G401.6 (cell line): Measurements from ENCODE around the gene CFAP65.

ENCODE experiments used
- FAIRE-seq: peaks from 2 replicates; lab custom pipeline; 2012; peaks lifted over from hg19 to GRCh38; lab: Jason Lieb, UNC

CFAP65 gene

DNA sequence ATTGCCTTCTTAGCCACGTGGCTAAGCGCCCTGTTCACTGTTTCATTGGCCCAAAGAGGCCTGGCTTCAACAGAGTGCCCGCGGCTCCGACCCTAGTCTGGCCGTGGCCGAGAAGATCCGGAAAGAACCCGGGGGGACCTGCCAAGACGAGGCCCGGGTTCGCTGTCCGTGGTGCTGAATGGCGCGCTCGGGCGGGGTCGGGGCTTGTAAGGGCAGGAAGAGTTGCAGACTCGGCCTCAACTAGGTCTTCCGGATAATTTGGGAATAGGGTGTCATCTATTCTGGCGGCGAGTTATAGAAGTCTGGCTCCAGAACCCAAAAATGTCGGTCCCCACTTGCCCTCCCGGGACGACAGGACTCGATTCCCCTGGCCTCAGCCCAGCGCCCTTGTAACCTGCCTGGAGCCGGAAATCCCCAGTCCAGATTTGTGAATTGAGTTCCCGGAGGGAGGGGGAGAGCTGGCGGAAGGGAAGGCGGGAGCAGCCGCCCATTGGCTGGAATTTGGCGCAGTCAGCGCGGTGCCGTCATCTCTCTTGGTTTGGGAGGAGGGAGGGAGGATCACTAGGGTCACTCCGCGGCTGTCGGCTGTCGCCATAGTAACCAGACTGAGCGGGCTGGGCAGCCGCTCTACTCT is 78.3 kb downstream of the CFAP65 start:
- FAIRE-seq, result no peak

DNA sequence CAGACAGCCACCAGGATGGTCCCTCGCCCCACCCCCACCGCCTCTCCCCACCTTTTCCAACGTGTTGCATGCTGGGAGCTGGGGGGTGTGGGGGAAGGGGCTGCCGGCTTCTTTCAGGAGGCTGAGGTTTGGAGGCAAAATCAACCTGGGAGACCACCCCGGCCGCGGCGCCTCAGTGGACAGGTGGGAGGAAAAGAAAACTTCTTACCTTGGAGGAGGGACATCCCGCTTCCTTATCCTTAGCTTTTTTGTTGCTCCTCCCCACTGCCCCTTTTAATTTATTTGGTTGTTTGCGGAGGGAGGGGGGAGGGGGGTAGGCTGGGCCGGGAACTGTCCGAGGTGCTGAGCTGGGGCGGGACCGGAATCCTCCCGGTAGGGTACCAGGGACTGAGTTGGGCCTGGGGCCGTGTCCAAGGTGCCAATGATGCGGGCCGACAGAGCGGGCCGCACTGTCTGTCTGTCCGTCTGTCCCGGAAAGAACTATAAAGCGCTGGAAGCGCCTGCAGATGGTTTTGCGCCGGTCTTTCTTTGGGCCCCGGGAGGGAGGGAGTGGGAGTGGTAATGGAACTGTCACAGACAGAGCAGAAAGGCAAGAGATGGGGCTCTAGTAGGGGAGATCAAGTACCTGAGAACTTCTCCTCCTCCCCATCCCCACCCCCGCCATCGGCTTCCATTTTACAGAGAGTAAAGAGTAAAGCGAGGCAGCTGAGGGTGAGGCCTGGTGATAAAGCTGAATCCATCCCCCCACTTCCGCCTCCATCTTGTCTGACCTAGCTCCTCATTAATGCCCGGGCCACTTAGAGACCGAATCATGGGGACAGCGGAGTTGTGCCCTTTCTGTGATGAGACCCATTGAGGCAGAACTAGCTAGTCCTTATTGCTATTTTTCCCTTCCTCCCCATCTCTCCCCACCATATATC is 79.4 kb downstream of the CFAP65 start:
- FAIRE-seq, result no peak

DNA sequence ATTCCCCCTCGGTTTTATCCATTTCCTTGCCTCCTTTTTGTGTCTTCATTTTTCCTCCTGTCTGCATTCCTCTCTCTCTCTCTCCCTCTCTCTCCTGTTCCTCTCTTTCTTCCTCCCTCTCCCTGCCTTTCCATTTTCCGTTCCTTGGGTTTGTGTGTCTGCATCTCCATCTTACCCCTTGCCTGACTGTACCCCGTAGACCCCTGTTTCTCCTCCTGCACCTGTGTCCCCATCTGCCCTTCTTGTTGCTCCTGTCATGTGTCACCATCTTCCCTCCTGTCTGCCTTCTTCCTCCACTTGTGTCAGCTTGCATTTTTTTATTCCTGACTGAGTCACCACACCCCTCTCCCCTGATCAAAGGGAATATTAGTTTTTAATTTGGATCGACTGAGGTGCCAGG is 80.1 kb downstream of the CFAP65 start:
- FAIRE-seq, result no peak

DNA sequence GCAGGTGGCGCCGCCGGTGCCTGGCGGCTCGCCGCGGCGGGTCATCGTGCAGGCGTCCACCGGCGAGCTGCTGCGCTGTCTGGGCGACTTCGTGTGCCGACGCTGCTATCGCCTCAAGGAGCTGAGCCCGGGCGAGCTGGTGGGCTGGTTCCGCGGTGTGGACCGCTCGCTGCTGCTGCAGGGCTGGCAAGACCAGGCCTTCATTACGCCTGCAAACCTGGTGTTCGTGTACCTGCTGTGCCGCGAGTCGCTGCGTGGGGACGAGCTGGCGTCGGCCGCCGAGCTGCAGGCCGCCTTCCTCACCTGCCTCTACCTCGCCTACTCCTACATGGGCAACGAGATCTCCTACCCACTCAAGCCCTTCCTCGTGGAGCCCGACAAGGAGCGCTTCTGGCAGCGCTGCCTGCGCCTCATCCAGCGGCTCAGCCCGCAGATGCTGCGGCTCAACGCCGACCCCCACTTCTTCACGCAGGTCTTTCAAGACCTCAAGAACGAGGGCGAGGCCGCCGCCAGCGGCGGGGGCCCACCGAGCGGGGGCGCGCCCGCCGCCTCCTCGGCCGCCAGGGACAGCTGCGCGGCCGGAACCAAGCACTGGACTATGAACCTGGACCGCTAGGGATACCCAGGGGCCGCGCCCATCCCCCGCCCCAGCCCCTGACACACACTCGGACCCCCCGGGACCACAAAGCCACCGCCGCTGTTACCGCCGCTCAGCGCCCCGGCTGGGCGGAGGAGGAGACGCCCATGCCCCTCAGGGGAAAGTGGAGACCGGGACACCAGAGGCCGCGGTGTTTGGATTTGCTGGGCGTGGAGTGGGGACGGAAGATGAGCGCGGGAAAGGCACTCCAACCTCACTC is 80.8 kb downstream of the CFAP65 start:
- no peak for FAIRE-seq

DNA sequence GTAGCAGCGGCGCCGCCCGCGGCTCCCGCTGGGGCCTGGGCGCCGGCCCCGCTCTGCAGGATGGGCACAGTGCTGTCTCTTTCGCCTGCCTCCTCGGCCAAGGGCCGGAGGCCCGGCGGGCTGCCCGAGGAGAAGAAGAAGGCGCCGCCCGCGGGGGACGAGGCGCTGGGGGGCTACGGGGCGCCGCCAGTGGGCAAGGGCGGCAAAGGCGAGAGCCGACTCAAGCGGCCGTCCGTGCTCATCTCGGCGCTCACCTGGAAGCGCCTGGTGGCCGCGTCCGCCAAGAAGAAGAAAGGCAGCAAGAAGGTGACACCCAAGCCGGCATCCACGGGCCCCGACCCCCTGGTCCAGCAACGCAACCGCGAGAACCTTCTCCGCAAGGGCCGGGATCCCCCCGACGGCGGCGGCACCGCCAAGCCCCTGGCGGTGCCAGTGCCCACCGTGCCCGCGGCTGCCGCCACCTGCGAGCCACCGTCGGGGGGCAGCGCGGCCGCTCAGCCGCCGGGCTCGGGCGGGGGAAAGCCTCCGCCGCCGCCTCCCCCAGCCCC is 81.5 kb downstream of the CFAP65 start:
- no peak for FAIRE-seq

DNA sequence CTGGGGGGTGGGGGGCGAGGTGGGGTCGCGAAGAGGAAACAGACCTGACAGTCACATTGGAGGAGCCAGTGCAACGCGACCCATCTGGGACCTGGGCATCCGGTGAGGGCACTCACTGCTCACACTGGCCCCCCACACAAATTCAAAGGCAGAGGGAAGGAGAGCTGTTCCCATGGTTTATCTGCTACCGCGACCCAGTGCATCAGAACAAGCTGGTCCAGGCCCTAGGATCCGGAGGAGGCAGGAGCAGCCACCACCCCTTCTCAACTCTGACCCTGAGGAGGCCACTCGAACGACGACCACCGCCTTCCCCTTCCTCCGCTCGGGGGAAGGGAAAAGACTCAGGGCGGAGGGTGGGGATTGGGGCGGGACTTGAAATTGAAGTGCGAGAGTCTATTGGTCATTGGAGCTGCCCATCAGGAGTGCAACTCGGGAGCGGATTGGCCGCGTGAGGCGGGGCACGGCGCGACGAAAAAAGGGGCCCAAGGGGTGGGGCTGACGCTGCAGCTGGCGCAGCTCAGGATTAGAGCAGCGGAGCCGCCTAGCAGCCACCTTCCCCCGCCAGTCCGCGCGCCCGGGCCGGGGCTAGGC is 82.1 kb downstream of the CFAP65 start, which contains the start of gene CDK5R2:
Gene CDK5R2 (plus strand): TSS at position 526 of the 591 bp plus-strand sequence. CDS start 155 bp downstream, outside the sequence.
- FAIRE-seq, result peak; percentile 67

DNA sequence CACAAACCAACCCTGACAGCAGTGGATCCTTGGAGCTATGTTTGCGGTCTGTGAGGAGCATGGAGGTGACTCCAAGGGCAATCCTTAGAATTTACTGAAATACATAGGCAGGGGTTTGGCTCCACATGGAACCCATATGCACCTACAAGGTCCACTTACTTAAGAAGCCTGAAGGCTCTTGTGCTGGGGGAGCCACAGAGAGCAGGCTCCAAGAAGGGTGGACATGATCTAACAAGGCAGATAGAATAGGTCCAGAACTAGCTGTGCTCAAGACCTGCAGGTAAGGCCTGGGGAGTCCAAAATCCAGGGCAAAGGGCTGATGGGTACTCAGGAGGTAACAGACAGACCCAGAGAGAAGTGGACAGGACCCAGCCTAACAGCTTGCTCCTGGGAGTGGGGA is 83.0 kb downstream of the CFAP65 start:
- FAIRE-seq, result no peak

DNA sequence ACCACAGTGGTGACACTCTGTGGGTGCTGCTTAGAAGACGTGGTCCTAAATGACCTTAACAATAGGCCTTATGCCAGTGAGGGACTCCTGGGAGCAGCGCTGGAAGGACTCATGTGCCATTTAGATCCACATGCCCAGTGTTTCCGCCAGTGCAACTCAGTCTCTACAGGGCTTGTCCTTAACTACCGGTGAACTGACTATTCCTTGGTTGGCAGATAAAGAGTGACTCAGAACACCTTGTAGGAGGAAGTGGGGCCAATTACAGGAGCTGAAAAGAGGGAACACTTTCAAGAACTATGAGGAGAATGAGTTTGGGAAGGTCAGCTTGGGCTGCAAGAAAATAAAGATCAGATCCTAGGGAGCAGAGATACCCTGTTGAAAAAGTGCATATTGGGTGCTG is 83.6 kb downstream of the CFAP65 start:
- no peak for FAIRE-seq

DNA sequence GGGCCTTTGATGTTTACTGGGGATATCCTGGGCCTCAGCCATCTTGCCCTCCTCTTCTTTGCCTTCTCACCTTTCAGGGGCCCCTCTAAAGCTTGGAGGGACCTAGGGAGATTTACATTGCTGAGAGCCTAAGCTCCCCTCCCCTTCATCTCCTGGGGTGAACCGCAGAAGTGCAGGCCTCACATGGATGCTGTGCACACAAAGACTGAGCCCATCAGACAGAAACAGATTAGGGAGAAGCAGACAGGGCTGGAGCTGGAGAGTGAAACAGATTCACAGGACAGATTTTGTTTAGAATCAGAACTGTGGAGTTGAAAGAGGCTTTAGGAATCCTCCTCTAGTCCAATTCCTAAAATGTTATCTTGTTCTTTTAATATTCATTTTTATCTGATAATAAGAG is 85.3 kb downstream of the CFAP65 start:
- FAIRE-seq, result no peak

DNA sequence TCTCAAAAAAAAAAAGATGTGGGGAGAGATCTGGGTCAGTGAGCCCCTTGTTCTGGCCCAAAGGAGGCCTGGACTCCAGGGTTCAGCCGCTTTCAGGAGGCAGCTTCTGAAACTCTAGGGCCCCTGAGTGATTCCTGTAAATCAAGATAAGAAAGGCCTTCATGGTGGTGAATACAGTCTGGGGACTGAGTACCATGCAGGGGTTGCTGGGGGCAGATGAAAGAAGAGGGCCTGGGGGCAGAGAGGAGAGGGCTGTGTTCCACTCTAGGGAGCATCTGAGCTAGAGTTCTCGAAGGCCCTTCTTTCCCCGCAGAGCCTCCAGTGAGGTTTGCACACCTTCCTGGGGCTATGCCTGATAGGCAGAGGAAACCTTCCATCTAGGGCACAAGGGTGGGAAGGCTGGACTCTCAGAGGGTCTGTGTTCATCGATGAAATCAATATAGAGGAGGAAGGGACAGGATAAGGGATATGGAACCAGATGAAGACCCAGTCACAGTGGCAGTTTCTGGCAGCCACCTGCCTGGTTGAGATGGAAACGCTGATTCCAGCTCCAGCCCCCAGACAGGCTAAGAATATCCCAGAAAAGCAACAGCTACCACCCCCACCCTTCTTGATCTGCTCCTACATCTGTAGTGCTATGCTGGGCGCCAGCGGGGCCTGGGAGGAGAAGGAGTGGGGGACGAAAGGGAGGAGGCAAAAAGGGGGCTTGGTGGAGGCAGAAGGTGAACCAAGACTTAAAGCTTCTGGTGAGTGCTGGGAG is 86.6 kb downstream of the CFAP65 start:
- no peak for FAIRE-seq

DNA sequence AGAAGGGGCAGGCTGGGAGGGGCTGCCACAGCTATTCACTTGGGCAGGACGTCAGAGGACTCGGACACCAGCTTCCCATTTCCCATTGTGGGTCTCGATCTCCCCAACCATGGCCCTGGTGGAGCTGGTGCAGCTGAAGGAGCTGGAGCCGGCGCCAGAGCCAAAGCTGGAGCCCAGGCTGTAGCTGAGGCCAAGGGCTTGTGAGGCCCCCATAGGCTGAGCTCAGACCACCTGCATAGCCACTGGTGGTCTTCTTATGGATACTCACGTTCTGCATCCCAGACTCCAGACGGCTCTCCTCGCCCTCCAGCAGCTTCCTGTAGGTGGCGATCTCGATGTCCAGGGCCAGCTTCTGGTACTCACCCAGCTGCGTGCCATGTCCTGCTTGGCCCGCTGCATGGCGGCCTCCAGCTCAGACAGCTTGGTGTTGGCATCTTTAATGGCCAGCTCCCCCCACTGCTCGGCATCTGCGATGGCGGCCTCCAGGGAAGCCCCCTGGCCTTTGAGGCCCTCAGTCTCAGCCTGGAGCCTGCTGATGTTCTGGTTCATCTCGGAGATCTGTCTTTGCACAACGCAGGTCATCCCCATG is 87.9 kb downstream of the CFAP65 start:
- FAIRE-seq, result no peak
